Panc1 (cell line): ENCODE data around the gene PAK4.

Experiments used
- POLR2AphosphoS5 ChIP-seq: IDR thresholded peaks from 2 replicates; pipeline ENCODE4 v1.6.1; 2012; ENCODE audit warnings: mild to moderate bottlenecking, low read depth, low read length, moderate library complexity
- SIN3A ChIP-seq: IDR thresholded peaks from 2 replicates; pipeline ENCODE4 v1.6.1; 2012; ENCODE audit warnings: low read depth, mild to moderate bottlenecking, low read length, moderate library complexity, borderline replicate concordance; ENCODE audit not compliant: insufficient read depth
- TCF7L2 ChIP-seq: IDR thresholded peaks from 2 replicates; pipeline ENCODE4 v1.6.1; 2011; ENCODE audit warnings: mild to moderate bottlenecking, low read depth, low read length, inconsistent platforms
- TF ChIP-seq, protein P1 (sequence below): fragments of 450-650 bp; IDR thresholded peaks from 2 replicates; pipeline ENCODE4 v1.5.1; 2017; ENCODE audit warnings: mild to moderate bottlenecking
- TF ChIP-seq, protein P2 (sequence below), 2 experiments: IDR thresholded peaks; 2 replicates each; pipeline ENCODE4 v1.6.1; 2011 to 2012; ENCODE audit warnings: low read depth in 2 of 2, control low read depth in 1 of 2, low read length in 1 of 2, mild to moderate bottlenecking in 1 of 2, moderate library complexity in 1 of 2; ENCODE audit not compliant: insufficient read depth in 1 of 2

DNA sequence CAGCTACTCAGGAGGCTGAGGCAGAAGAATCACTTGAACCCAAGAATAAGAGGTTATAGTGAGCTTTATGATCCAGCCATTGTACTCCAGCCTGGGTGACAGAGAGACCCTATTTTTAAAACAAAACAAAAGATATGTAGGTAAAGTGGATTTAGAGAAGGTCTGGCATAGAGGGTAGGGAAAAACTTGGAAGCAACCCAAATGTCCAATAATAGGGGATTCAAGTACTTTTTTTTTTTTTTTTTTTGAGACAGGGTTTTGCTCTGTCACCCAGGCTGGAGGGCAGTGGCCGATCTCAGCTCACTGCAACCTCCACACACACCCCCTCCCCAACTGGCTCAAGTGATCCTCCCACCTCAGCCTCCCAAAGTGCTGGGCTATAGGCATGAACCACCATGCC, 5.8 kb upstream of the PAK4 start:
- TF ChIP-seq, protein P1, sequence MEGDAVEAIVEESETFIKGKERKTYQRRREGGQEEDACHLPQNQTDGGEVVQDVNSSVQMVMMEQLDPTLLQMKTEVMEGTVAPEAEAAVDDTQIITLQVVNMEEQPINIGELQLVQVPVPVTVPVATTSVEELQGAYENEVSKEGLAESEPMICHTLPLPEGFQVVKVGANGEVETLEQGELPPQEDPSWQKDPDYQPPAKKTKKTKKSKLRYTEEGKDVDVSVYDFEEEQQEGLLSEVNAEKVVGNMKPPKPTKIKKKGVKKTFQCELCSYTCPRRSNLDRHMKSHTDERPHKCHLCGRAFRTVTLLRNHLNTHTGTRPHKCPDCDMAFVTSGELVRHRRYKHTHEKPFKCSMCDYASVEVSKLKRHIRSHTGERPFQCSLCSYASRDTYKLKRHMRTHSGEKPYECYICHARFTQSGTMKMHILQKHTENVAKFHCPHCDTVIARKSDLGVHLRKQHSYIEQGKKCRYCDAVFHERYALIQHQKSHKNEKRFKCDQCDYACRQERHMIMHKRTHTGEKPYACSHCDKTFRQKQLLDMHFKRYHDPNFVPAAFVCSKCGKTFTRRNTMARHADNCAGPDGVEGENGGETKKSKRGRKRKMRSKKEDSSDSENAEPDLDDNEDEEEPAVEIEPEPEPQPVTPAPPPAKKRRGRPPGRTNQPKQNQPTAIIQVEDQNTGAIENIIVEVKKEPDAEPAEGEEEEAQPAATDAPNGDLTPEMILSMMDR, result no peak
- TF ChIP-seq, protein P2, sequence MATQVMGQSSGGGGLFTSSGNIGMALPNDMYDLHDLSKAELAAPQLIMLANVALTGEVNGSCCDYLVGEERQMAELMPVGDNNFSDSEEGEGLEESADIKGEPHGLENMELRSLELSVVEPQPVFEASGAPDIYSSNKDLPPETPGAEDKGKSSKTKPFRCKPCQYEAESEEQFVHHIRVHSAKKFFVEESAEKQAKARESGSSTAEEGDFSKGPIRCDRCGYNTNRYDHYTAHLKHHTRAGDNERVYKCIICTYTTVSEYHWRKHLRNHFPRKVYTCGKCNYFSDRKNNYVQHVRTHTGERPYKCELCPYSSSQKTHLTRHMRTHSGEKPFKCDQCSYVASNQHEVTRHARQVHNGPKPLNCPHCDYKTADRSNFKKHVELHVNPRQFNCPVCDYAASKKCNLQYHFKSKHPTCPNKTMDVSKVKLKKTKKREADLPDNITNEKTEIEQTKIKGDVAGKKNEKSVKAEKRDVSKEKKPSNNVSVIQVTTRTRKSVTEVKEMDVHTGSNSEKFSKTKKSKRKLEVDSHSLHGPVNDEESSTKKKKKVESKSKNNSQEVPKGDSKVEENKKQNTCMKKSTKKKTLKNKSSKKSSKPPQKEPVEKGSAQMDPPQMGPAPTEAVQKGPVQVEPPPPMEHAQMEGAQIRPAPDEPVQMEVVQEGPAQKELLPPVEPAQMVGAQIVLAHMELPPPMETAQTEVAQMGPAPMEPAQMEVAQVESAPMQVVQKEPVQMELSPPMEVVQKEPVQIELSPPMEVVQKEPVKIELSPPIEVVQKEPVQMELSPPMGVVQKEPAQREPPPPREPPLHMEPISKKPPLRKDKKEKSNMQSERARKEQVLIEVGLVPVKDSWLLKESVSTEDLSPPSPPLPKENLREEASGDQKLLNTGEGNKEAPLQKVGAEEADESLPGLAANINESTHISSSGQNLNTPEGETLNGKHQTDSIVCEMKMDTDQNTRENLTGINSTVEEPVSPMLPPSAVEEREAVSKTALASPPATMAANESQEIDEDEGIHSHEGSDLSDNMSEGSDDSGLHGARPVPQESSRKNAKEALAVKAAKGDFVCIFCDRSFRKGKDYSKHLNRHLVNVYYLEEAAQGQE (IDR thresholded peaks at IDR 0.05; ENCODE audit: insufficient read depth in 1 of 2, low read depth in 2 of 2, low read length in 1 of 2), result no peak
- TF ChIP-seq SIN3A (no peak), POLR2AphosphoS5 (no peak), TCF7L2 (no peak)
